H9 (cell line): ENCODE results near the gene OR1L1. TPM values are rescaled to one million over a fixed set of nuclear protein-coding genes. Genes with fewer than 3 reads are reported as not detected.

Experiments
- DNase-seq: peaks from one replicate; pipeline ENCODE4 v3.0.0-alpha.2; 2017
- H2AFZ ChIP-seq: one replicate; pipeline ENCODE4 v1.6.1; 2013; ENCODE audit warnings: mild to moderate bottlenecking, low read length, control low read depth, moderate library complexity
- H2AK5ac ChIP-seq: 2 replicates; pipeline ENCODE4 v1.6.1; 2013; ENCODE audit warnings: low read length, control low read depth, mixed read lengths; ENCODE audit not compliant: insufficient read length
- H2BK120ac ChIP-seq: one replicate; pipeline ENCODE4 v1.6.1; 2013; ENCODE audit warnings: low read depth, mild to moderate bottlenecking, low read length, control low read depth, inconsistent platforms; ENCODE audit not compliant: poor library complexity, severe bottlenecking
- H2BK12ac ChIP-seq: 2 replicates; pipeline ENCODE4 v1.6.1; 2013; ENCODE audit warnings: low read length, control low read depth, mixed read lengths, low read depth; ENCODE audit not compliant: insufficient read length
- H2BK15ac ChIP-seq: 2 replicates; pipeline ENCODE4 v1.6.1; 2013; ENCODE audit warnings: low read depth, low read length, control low read depth
- H2BK20ac ChIP-seq: one replicate; pipeline ENCODE4 v1.6.1; 2013; ENCODE audit warnings: low read depth, mild to moderate bottlenecking, low read length, control low read depth, inconsistent platforms; ENCODE audit not compliant: poor library complexity, severe bottlenecking
- H2BK5ac ChIP-seq: 2 replicates; pipeline ENCODE4 v1.6.1; 2013; ENCODE audit warnings: low read length, control low read depth, mixed read lengths; ENCODE audit not compliant: insufficient read length
- H3K14ac ChIP-seq: 2 replicates; pipeline ENCODE4 v1.6.1; 2013; ENCODE audit warnings: low read length, control low read depth; ENCODE audit not compliant: insufficient read depth
- H3K18ac ChIP-seq: 2 replicates; pipeline ENCODE4 v1.6.1; 2013; ENCODE audit warnings: low read depth, mild to moderate bottlenecking, mixed read lengths, low read length, control low read depth; ENCODE audit not compliant: insufficient read length
- H3K23ac ChIP-seq: 2 replicates; pipeline ENCODE4 v1.6.1; 2013; ENCODE audit warnings: low read length, control low read depth, mixed read lengths, low read depth; ENCODE audit not compliant: insufficient read length
- H3K23me2 ChIP-seq: 2 replicates; pipeline ENCODE4 v1.6.1; 2013; ENCODE audit warnings: low read depth, mild to moderate bottlenecking, mixed read lengths, low read length, control low read depth; ENCODE audit not compliant: insufficient read length, poor library complexity, severe bottlenecking
- H3K27ac ChIP-seq: 2 replicates; pipeline ENCODE4 v1.5.1; 2013; ENCODE audit warnings: low read length, control low read depth, mixed read lengths, low read depth; ENCODE audit not compliant: insufficient read length
- H3K27me3 ChIP-seq: 2 replicates; pipeline ENCODE4 v1.6.1; 2013; ENCODE audit warnings: low read length, control low read depth, inconsistent platforms; ENCODE audit not compliant: insufficient read depth
- H3K4ac ChIP-seq: 2 replicates; pipeline ENCODE4 v1.6.1; 2013; ENCODE audit warnings: low read depth, mild to moderate bottlenecking, control low read depth, inconsistent platforms, low read length, moderate library complexity
- H3K4me1 ChIP-seq: 2 replicates; pipeline ENCODE4 v1.6.1; 2013; ENCODE audit warnings: low read length, control low read depth, inconsistent platforms; ENCODE audit not compliant: insufficient read depth
- H3K4me2 ChIP-seq: 2 replicates; pipeline ENCODE4 v1.6.1; 2013; ENCODE audit warnings: low read length, control low read depth, mixed read lengths; ENCODE audit not compliant: insufficient read length, insufficient read depth
- H3K56ac ChIP-seq: 2 replicates; pipeline ENCODE4 v1.6.1; 2013; ENCODE audit warnings: low read depth, mild to moderate bottlenecking, mixed read lengths, low read length, control low read depth; ENCODE audit not compliant: insufficient read length
- H3K79me1 ChIP-seq: 2 replicates; pipeline ENCODE4 v1.6.1; 2013; ENCODE audit warnings: low read depth, mild to moderate bottlenecking, moderate library complexity, low read length, control low read depth, inconsistent platforms; ENCODE audit not compliant: insufficient read depth, poor library complexity, severe bottlenecking
- H3K79me2 ChIP-seq: 2 replicates; pipeline ENCODE4 v1.6.1; 2013; ENCODE audit warnings: low read length, control low read depth, inconsistent platforms; ENCODE audit not compliant: insufficient read depth
- H3K9ac ChIP-seq: 2 replicates; pipeline ENCODE4 v1.6.1; 2013; ENCODE audit warnings: low read length, control low read depth, mixed read lengths; ENCODE audit not compliant: insufficient read length; ENCODE audit errors: extremely low read depth
- H3K9me3 ChIP-seq: one replicate; pipeline ENCODE4 v1.6.1; 2013; ENCODE audit warnings: low read depth, low read length, inconsistent platforms; ENCODE audit not compliant: control insufficient read depth
- H3T11ph ChIP-seq: one replicate; pipeline ENCODE4 v1.6.1; 2013; ENCODE audit warnings: mild to moderate bottlenecking, low read length, control low read depth, inconsistent platforms
- H4K20me1 ChIP-seq: one replicate; pipeline ENCODE4 v1.6.1; 2013; ENCODE audit not compliant: control insufficient read depth, insufficient read length, insufficient read depth
- H4K5ac ChIP-seq: 2 replicates; pipeline ENCODE4 v1.6.1; 2013; ENCODE audit warnings: low read depth, mild to moderate bottlenecking, mixed read lengths, low read length, control low read depth; ENCODE audit not compliant: insufficient read length
- H4K8ac ChIP-seq: replicated peaks from 2 replicates; pipeline ENCODE4 v1.6.1; 2013; ENCODE audit warnings: low read length, control low read depth, mixed read lengths, low read depth; ENCODE audit not compliant: insufficient read length
- H4K91ac ChIP-seq: 2 replicates; pipeline ENCODE4 v1.6.1; 2013; ENCODE audit warnings: low read depth, mild to moderate bottlenecking, moderate library complexity, mixed read lengths, low read length, control low read depth; ENCODE audit not compliant: insufficient read length
- H3K27ac Mint-ChIP-seq, 3 experiments: 2 replicates in 2 of 3; 3 replicates in 1 of 3; pipeline ENCODE4 v1.8.0; 2020 to 2021; ENCODE audit warnings: mixed read lengths in 3 of 3, mild to moderate bottlenecking in 1 of 3, moderate library complexity in 1 of 3
- H3K27me3 Mint-ChIP-seq: 2 replicates; pipeline ENCODE4 v1.8.0; 2021; ENCODE audit warnings: low read depth, mild to moderate bottlenecking, moderate library complexity, mixed read lengths
- H3K36me3 Mint-ChIP-seq, 3 experiments: 2 replicates in 2 of 3; 3 replicates in 1 of 3; pipeline ENCODE4 v1.8.0; 2020 to 2021; ENCODE audit warnings: low read depth in 3 of 3, mixed read lengths in 3 of 3; ENCODE audit not compliant: insufficient read depth in 1 of 3
- H3K4me1 Mint-ChIP-seq, 2 experiments: 2 replicates each; pipeline ENCODE4 v1.8.0; 2020; ENCODE audit warnings: mixed read lengths in 2 of 2
- H3K4me3 Mint-ChIP-seq, 2 experiments: 2 replicates in 1 of 2; 3 replicates in 1 of 2; pipeline ENCODE4 v1.8.0; 2020 to 2021; ENCODE audit warnings: mild to moderate bottlenecking in 2 of 2, mixed read lengths in 2 of 2, moderate library complexity in 1 of 2
- H3K9me3 Mint-ChIP-seq, 2 experiments: 2 replicates in 1 of 2; 3 replicates in 1 of 2; pipeline ENCODE4 v1.8.0; 2020; ENCODE audit warnings: mild to moderate bottlenecking in 2 of 2, mixed read lengths in 2 of 2, moderate library complexity in 1 of 2
- WGBS: extraction: QIAGEN DNeasy Blood & Tissue Kit; methylation state at CpG from one replicate; pipeline ENCODE4 v1.1.7; 2013; ENCODE audit warnings: missing lambda C conversion rate, low lambda C conversion rate, mixed read lengths; ENCODE audit not compliant: insufficient read length; ENCODE audit errors: extremely low coverage; 5-methylcytosine and 5-hydroxymethylcytosine counted together
- total RNA-seq: library from RNA; stranded (reverse); gene quantifications from 2 replicates; pipeline ENCODE4 v1.2.1, GENCODE V29; 2021
- TF ChIP-seq, protein P1 (sequence below): fragments of 200-600 bp; sonication (generic); conservative IDR thresholded peaks from 3 replicates; pipeline ENCODE4 v1.8.0; 2021; ENCODE audit warnings: antibody characterized with exemption, mild to moderate bottlenecking

The OR1L1 gene
- total RNA-seq, 1 experiment from 2014 or later, result not detected

DNA sequence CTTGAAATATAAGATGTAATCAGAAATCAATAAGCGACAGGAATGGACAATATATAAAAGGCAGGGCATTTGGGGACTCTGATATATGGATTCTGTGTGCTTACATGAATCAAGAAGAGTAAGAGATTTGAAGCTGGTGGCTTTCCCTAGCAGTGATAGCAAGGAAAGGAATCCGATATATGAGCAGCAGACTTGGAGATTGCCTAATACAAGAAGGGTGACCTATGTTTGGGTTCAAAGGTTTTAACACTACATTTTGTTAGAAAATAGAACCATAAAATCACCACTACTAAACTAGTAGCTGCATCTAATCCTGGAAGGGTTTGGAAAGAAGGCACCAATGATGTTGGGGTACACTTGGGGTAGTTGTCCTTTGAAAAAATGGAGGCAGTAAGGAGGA lies 11.0 kb downstream of the OR1L1 start:
- H3K9me3 Mint-ChIP-seq, result peaks cover 89 to 94% of the 10 kb centered on the region in 2 experiments

More for the DNA sequence above, 11.0 kb downstream of the OR1L1 start:
- Histone ChIP-seq H2BK120ac (no peak overlapping the region), H2BK20ac (no peak overlapping the region), H3K4ac (no peak overlapping the region), H3K79me2 (no peaks in the 10 kb centered on the region), H3T11ph (no peak overlapping the region), H3K56ac (no peak overlapping the region), H2BK5ac (no peak overlapping the region), H3K9ac (no peak overlapping the region), H2AK5ac (no peak overlapping the region), H3K14ac (no peak overlapping the region), H3K4me2 (no peak overlapping the region), H3K4me1 (no peaks in the 10 kb centered on the region), H3K79me1 (no peaks in the 10 kb centered on the region), H4K20me1 (no peaks in the 10 kb centered on the region), H3K27me3 (no peaks in the 10 kb centered on the region), H3K9me3 (peaks cover 67% of the 10 kb centered on the region), H4K91ac (no peak overlapping the region), H3K23ac (no peak overlapping the region), H2BK15ac (no peak overlapping the region), H2BK12ac (no peak overlapping the region), H3K18ac (no peak overlapping the region), H2AFZ (no peak overlapping the region), H3K23me2 (no peaks in the 10 kb centered on the region), H4K5ac (no peak overlapping the region), H3K27ac (no peak overlapping the region), H4K8ac (no peak overlapping the region)
- TF ChIP-seq, protein P1, sequence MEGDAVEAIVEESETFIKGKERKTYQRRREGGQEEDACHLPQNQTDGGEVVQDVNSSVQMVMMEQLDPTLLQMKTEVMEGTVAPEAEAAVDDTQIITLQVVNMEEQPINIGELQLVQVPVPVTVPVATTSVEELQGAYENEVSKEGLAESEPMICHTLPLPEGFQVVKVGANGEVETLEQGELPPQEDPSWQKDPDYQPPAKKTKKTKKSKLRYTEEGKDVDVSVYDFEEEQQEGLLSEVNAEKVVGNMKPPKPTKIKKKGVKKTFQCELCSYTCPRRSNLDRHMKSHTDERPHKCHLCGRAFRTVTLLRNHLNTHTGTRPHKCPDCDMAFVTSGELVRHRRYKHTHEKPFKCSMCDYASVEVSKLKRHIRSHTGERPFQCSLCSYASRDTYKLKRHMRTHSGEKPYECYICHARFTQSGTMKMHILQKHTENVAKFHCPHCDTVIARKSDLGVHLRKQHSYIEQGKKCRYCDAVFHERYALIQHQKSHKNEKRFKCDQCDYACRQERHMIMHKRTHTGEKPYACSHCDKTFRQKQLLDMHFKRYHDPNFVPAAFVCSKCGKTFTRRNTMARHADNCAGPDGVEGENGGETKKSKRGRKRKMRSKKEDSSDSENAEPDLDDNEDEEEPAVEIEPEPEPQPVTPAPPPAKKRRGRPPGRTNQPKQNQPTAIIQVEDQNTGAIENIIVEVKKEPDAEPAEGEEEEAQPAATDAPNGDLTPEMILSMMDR, result no peak
- Mint-ChIP-seq H3K27ac (no peak overlapping the region), H3K4me3 (no peak overlapping the region), H3K27me3 (peaks cover 4% of the 10 kb centered on the region), H3K4me1 (no peaks in the 10 kb centered on the region), H3K36me3 (peaks cover 0 to 37% (median 0%) of the 10 kb centered on the region in 3 experiments; a peak in 3 of 7 replicates)
- WGBS, result no CpG with 5 or more reads among the region's 2 CpGs
- DNase-seq, result no peak
